ENCODE measurements around the gene SCAMP4.
"Not testable (repeated sequence)": the region's sequence is repeated elsewhere in the genome, so short reads cannot be mapped to it uniquely, and the experiment has no call there.

DNA sequence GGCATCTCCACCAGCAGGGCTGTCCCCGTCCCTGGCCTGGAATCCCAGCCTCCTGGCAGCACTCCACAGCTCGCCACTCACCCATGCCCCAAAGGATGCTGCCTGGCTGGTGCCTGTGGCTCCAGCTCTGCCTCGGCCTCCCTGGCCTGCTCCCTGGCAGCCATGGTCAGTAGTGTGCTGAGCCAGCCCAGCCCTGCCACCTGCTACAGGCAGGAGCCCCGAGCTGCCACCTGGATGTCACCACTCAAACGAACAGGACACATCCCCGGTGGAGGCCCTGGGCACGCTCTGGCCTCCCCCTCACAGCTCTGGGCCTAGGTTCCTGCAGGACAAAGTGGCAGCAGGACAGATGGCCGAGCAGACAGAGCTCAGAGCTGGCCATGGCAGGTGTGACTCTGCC lies 26.6 kb upstream of the SCAMP4 start:
- TF ChIP-seq POLR2AphosphoS5 (IDR thresholded peaks at IDR 0.05; ENCODE audit: low read depth, low read length); ZNF205 (CRISPR knock-in tag; IDR thresholded peaks at IDR 0.05); CTCF (CRISPR knock-in tag; IDR thresholded peaks at IDR 0.05); MAFG (CRISPR knock-in tag; IDR thresholded peaks at IDR 0.05); TCF7 (IDR thresholded peaks at IDR 0.05; ENCODE audit: low read depth); HINFP (CRISPR knock-in tag; IDR thresholded peaks at IDR 0.05; ENCODE audit: low read depth): not testable (repeated sequence)

All from HepG2 (cell line).